Suprapubic skin (tissue), 4 donors: Measurements from ENCODE around the gene TMEM72. TPM values are rescaled to one million over a fixed set of nuclear protein-coding genes. Genes with fewer than 3 reads are reported as not detected.
"Not testable (repeated sequence)": the region's sequence is repeated elsewhere in the genome, so short reads cannot be mapped to it uniquely, and the experiment has no call there.

Source experiments
- DNase-seq, 2 donors: peaks; one replicate each; pipeline ENCODE4 v3.0.0-alpha.2; 2019; ENCODE audit warnings: low spot score in 2 of 2
- H3K27ac ChIP-seq: fragments of 200-600 bp; sonication (generic); one replicate; pipeline ENCODE4 v1.5.1; 2019
- H3K27me3 ChIP-seq: fragments of 200-600 bp; sonication (generic); one replicate; pipeline ENCODE4 v1.5.1; 2019
- H3K36me3 ChIP-seq: fragments of 200-600 bp; sonication (generic); one replicate; pipeline ENCODE4 v1.5.1; 2019
- H3K4me1 ChIP-seq: fragments of 200-600 bp; sonication (generic); one replicate; pipeline ENCODE4 v1.5.1; 2019
- H3K4me3 ChIP-seq: fragments of 200-600 bp; sonication (generic); one replicate; pipeline ENCODE4 v1.5.1; 2019; ENCODE audit warnings: mild to moderate bottlenecking
- H3K9me3 ChIP-seq: fragments of 200-600 bp; sonication (generic); one replicate; pipeline ENCODE4 v1.5.1; 2019
- EP300 ChIP-seq: sonication (generic); formaldehyde crosslinking; IDR thresholded peaks from one replicate; pipeline ENCODE4 v1.6.1; 2017; ENCODE audit warnings: antibody characterized with exemption
- POLR2A ChIP-seq, 2 donors: fragments of 450-650 bp; IDR thresholded peaks; one replicate each; pipeline ENCODE4 v1.6.1; 2017; ENCODE audit warnings: antibody characterized with exemption in 2 of 2, mild to moderate bottlenecking in 2 of 2, moderate library complexity in 2 of 2
- POLR2AphosphoS5 ChIP-seq, 3 donors: sonication (generic); formaldehyde crosslinking; IDR thresholded peaks; one replicate each; pipeline ENCODE4 v1.6.1; 2017; ENCODE audit warnings: antibody characterized with exemption in 3 of 3
- WGBS: methylation state at CpG from one replicate; pipeline ENCODE4 v1.1.5; 2018; 5-methylcytosine and 5-hydroxymethylcytosine counted together
- total RNA-seq, 4 donors: library from RNA; depleted of rRNA; stranded (reverse); fragments of >200 nt; gene quantifications; one replicate each; pipeline ENCODE4 v1.1.0, GENCODE V29; 2016
- TF ChIP-seq, protein P1 (sequence below), 2 donors: fragments of 200-600 bp in 1 of 2; fragments of 450-650 bp in 1 of 2; sonication (generic) in 1 of 2; IDR thresholded peaks; one replicate each; pipeline ENCODE4 v1.5.1; 2016 to 2019; ENCODE audit warnings: antibody characterized with exemption in 2 of 2, mild to moderate bottlenecking in 1 of 2, moderate library complexity in 1 of 2

Gene TMEM72
- total RNA-seq, 4 donors from 2014 or later, result not detected

- peak overlapping the region; percentile 67 for H3K27ac ChIP-seq
Observed at GRCh38 chr10:44864637-44865288, 46.4 kb upstream of the TMEM72 start.

DNA sequence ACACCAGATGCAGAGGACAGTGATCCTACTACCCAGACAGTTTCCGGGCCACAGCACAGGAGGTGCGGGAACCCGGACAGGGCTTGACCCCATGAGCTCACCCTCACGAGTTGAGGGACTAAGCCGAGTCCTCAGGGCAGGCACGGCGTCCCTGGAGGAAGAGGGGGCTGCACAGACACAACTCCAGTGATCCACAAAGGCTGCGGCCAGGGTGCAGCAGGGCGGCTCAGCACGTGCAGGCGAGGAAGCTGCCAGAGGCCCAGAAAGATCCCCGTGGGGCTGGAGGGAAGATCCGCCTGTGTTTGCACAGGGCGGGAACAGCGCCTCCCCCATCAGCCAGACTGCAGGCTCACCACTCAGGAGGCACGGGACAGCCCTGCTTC, 45.9 kb upstream of the TMEM72 start:
- DNase-seq, result peak in 1 of 2 donors; percentile 77
- WGBS, result 35% methylated on average over 14 of the region's 16 CpGs
- H3K27me3 ChIP-seq, result peaks cover 8% of the 10 kb centered on the region
- H3K36me3 ChIP-seq, result no peaks in the 10 kb centered on the region
- peak overlapping the region; percentile 2 for H3K27ac ChIP-seq
- no peak for TF ChIP-seq POLR2A (IDR thresholded peaks at IDR 0.05)
- TF ChIP-seq, protein P1, sequence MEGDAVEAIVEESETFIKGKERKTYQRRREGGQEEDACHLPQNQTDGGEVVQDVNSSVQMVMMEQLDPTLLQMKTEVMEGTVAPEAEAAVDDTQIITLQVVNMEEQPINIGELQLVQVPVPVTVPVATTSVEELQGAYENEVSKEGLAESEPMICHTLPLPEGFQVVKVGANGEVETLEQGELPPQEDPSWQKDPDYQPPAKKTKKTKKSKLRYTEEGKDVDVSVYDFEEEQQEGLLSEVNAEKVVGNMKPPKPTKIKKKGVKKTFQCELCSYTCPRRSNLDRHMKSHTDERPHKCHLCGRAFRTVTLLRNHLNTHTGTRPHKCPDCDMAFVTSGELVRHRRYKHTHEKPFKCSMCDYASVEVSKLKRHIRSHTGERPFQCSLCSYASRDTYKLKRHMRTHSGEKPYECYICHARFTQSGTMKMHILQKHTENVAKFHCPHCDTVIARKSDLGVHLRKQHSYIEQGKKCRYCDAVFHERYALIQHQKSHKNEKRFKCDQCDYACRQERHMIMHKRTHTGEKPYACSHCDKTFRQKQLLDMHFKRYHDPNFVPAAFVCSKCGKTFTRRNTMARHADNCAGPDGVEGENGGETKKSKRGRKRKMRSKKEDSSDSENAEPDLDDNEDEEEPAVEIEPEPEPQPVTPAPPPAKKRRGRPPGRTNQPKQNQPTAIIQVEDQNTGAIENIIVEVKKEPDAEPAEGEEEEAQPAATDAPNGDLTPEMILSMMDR (IDR thresholded peaks at IDR 0.05), result no peak
- peak overlapping the region; percentile 48 for H3K4me3 ChIP-seq
- peaks cover 29% of the 10 kb centered on the region for H3K4me1 ChIP-seq
- H3K9me3 ChIP-seq, result no peaks in the 10 kb centered on the region

More at GRCh38 chr10:44864637-44865288, 46.4 kb upstream of the TMEM72 start:
- DNase-seq, result peak; percentile 94
- WGBS, result 0% methylated on average over 10 of the region's 42 CpGs
- H3K36me3 ChIP-seq, result no peaks in the 10 kb centered on the region
- peaks cover 8% of the 10 kb centered on the region for H3K27me3 ChIP-seq
- peak overlapping the region; percentile 48 for H3K4me3 ChIP-seq
- TF ChIP-seq POLR2A (IDR thresholded peaks at IDR 0.05), result no peak
- TF ChIP-seq POLR2AphosphoS5 (IDR thresholded peaks at IDR 0.05), result peak in 2 of 3 donors; percentile 10 to 23
- TF ChIP-seq EP300, result no peak
- TF ChIP-seq, protein P1 (IDR thresholded peaks at IDR 0.05), result peak; percentile 94 to 97
- peaks cover 29% of the 10 kb centered on the region for H3K4me1 ChIP-seq
- no peaks in the 10 kb centered on the region for H3K9me3 ChIP-seq

DNA sequence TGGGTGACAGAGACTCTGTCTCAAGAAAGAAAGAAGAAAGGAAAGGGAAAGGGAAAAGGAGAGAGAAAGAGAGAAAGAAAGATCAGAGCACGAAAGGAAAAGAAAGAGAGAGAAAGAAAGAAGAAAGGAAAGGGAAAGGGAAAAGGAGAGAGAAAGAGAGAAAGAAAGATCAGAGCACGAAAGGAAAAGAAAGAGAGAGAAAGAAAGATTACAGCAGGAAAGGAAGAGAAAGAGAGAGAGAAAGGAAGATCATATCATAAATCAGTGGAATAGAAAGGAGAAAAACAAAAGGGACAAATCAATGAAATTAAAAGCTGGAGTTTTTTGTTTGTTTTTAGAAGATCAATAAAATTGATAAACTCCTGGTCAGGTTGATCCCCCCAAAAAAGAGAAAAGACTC, 44.8 kb upstream of the TMEM72 start:
- H3K36me3 ChIP-seq, H3K27ac ChIP-seq, DNase-seq, H3K4me3 ChIP-seq, H3K9me3 ChIP-seq, H3K27me3 ChIP-seq: not testable (repeated sequence)
- 90% methylated on average over 2 of the region's 2 CpGs for WGBS
- peaks cover 29% of the 10 kb centered on the region for H3K4me1 ChIP-seq

DNA sequence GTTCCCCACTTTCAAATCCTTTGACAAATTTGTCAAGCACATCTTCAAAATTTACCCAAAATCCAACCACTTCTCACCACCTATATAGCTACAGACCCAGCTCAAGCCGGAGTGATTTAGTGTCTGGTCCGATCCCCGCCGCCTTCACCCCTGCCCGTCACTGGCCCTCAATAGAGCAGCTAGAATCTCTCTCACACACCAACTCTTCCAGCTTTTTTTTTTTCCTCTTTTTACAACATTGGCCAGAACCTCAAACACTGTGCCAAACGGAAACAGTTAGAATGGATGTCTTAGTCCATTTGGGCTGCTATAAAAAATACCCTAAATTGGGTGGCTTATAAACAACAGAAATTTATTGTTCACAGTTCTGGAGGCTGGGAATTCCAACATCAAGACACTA, 41.1 kb upstream of the TMEM72 start:
- no peak for DNase-seq
- no peak overlapping the region for H3K27ac ChIP-seq
- no peak overlapping the region for H3K4me3 ChIP-seq
- H3K36me3 ChIP-seq, result no peaks in the 10 kb centered on the region
- 83% methylated on average over 6 of the region's 6 CpGs for WGBS
- no peaks in the 10 kb centered on the region for H3K27me3 ChIP-seq
- H3K4me1 ChIP-seq, result peaks cover 9% of the 10 kb centered on the region
- TF ChIP-seq, protein P1 (IDR thresholded peaks at IDR 0.05), result no peak
- TF ChIP-seq EP300 (no peak), POLR2AphosphoS5 (IDR thresholded peaks at IDR 0.05) (no peak), POLR2A (IDR thresholded peaks at IDR 0.05) (no peak)
- no peaks in the 10 kb centered on the region for H3K9me3 ChIP-seq

- 63% methylated on average over 6 of the region's 6 CpGs for WGBS
- DNase-seq, result no peak
- peaks cover 5% of the 10 kb centered on the region for H3K4me1 ChIP-seq
Observed at GRCh38 chr10:44873160-44873559, 38.0 kb upstream of the TMEM72 start.

More at GRCh38 chr10:44873160-44873559, 38.0 kb upstream of the TMEM72 start:
- H3K36me3 ChIP-seq, result no peaks in the 10 kb centered on the region
- H3K27ac ChIP-seq, result no peak overlapping the region
- TF ChIP-seq POLR2A (IDR thresholded peaks at IDR 0.05) (no peak), EP300 (no peak), POLR2AphosphoS5 (IDR thresholded peaks at IDR 0.05) (no peak)
- TF ChIP-seq, protein P1 (IDR thresholded peaks at IDR 0.05), result no peak
- H3K4me3 ChIP-seq, result no peak overlapping the region
- H3K9me3 ChIP-seq, result no peaks in the 10 kb centered on the region
- no peaks in the 10 kb centered on the region for H3K27me3 ChIP-seq
